NCI-H146 (cell line): ENCODE results near the gene LDAH.

Source experiments
- DNase-seq: peaks from one replicate; lab custom pipeline; 2025; lab: John Stamatoyannopoulos, UW

The LDAH gene

GRCh38 chr2:20667531-20668401 lies 155.1 kb downstream of the LDAH start:
- peak; percentile 19 for DNase-seq

- no peak for DNase-seq
Measured at GRCh38 chr2:20667151-20667530, 155.8 kb downstream of the LDAH start.

- DNase-seq = peak; percentile 31
Measured at GRCh38 chr2:20666304-20667150, 156.4 kb downstream of the LDAH start, which contains the start of gene GDF7. GDF7 (plus strand) TSS chr2:20667144; CDS start chr2:20667240, 96 bp downstream.

- DNase-seq = no peak
Measured at GRCh38 chr2:20666005-20666303, 156.9 kb downstream of the LDAH start.

- no peak for DNase-seq
Measured at GRCh38 chr2:20665243-20666004, 157.5 kb downstream of the LDAH start.

GRCh38 chr2:20664431-20665242 lies 158.3 kb downstream of the LDAH start:
- DNase-seq = no peak

GRCh38 chr2:20664071-20664390 lies 158.9 kb downstream of the LDAH start:
- DNase-seq = no peak

- DNase-seq = no peak
Measured at GRCh38 chr2:20663196-20664070, 159.5 kb downstream of the LDAH start.

GRCh38 chr2:20662308-20662937 lies 160.5 kb downstream of the LDAH start:
- DNase-seq = no peak

- DNase-seq = peak; percentile 56
Measured at GRCh38 chr2:20661421-20662307, 161.2 kb downstream of the LDAH start.

GRCh38 chr2:20660506-20661420 lies 162.1 kb downstream of the LDAH start:
- DNase-seq = no peak

GRCh38 chr2:20657522-20658235 lies 165.2 kb downstream of the LDAH start:
- no peak for DNase-seq

- DNase-seq = no peak
Measured at GRCh38 chr2:20656561-20656960, 166.3 kb downstream of the LDAH start.

- no peak for DNase-seq
Measured at GRCh38 chr2:20654535-20654813, 168.4 kb downstream of the LDAH start.

- no peak for DNase-seq
Measured at GRCh38 chr2:20653695-20654534, 169.0 kb downstream of the LDAH start.

- no peak for DNase-seq
Measured at GRCh38 chr2:20652673-20653575, 170.0 kb downstream of the LDAH start.
